Right lobe of liver (tissue), 4 donors: Measurements from ENCODE around the gene ARID4B.

Source experiments
- POLR2A ChIP-seq: fragments of 450-650 bp; IDR thresholded peaks from one replicate; pipeline ENCODE4 v1.6.1; 2017; ENCODE audit warnings: antibody characterized with exemption, mild to moderate bottlenecking
- TF ChIP-seq, protein P1 (sequence below), 4 donors: fragments of 200-600 bp in 3 of 4; fragments of 450-650 bp in 1 of 4; IDR thresholded peaks; one replicate each; pipeline versions ENCODE4 v1.5.1 to v1.8.0; 2016 to 2022; ENCODE audit warnings: antibody characterized with exemption in 4 of 4, mild to moderate bottlenecking in 2 of 4
- donor health status: DM: no; HTN: no; CAD: no.
- donor health status: DM: no; HTN: no; CAD: no.
- donor health status: DM: no; HTN: yes; CAD: no.

DNA sequence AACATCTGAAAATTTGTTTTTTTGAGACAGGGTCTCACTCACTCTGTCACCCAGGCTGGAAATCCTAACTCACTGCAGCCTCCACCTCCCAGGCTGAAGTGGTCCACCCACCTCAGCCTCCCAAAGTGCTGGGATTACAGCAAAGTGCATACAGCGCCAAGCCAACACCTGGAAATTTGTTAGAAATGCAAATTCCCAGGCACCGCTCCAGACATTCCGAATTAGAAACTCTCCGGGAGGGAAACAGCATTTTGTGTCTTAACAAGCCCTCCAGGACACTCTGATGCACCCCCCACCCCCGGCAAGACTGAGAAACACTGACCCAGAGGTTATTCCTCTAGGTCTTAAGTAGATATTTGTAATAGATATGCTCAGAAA is 49.1 kb downstream of the ARID4B start:
- TF ChIP-seq, protein P1, sequence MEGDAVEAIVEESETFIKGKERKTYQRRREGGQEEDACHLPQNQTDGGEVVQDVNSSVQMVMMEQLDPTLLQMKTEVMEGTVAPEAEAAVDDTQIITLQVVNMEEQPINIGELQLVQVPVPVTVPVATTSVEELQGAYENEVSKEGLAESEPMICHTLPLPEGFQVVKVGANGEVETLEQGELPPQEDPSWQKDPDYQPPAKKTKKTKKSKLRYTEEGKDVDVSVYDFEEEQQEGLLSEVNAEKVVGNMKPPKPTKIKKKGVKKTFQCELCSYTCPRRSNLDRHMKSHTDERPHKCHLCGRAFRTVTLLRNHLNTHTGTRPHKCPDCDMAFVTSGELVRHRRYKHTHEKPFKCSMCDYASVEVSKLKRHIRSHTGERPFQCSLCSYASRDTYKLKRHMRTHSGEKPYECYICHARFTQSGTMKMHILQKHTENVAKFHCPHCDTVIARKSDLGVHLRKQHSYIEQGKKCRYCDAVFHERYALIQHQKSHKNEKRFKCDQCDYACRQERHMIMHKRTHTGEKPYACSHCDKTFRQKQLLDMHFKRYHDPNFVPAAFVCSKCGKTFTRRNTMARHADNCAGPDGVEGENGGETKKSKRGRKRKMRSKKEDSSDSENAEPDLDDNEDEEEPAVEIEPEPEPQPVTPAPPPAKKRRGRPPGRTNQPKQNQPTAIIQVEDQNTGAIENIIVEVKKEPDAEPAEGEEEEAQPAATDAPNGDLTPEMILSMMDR (IDR thresholded peaks at IDR 0.05) = no peak
- TF ChIP-seq POLR2A = no peak
